ENCODE data around the gene SLC23A1.
"Not testable (repeated sequence)": the region's sequence is repeated elsewhere in the genome, so short reads cannot be mapped to it uniquely, and the experiment has no call there.

SLC23A1 gene

DNA sequence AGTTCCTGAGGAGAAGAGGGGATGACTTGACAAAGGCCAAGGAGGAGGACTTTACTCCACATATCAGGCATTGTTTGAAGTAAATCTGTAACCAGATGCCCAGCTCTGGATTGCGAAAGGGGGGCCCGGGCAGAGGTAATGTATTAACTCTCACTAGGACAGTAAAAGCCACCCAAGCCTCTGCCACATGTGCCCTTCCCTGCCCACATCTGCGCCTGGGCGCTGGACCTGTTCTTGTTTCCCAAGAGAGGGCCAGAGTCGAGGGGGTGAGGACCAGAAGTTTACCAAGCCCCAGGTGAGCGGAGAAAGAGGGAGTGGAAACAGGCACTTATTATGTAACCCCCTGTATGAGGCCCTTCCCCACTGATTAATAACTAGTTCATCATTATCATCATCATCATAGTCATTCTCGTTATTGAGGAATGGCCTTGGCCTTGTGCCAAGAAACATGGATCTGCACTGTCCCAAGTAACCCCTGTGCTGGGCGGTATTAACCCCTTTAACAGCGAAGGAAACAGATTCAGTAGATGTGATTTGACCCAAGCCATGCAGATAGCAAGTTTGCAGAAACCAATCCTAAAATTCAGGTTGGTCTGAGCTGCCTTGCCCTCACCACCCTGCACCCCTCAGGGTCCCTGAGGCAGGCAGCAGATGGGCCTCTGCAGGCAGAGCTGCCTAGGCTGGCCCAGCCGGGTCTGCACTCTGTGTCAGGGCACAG lies at the start of gene SLC23A1:
Gene SLC23A1, minus strand, starts transcription at position 23 of the 718 bp plus-strand sequence. CDS start 44 bp downstream, outside the sequence.
- DNase-seq (ENCODE audit: low spot score) = no peak

GRCh38 chr5:139431706-139432105 lies 48.6 kb upstream of the SLC23A1 start:
- no peak for DNase-seq (ENCODE audit: low spot score)

GRCh38 chr5:139430015-139430414 lies 46.9 kb upstream of the SLC23A1 start:
- DNase-seq (ENCODE audit: low spot score) = no peak

DNA sequence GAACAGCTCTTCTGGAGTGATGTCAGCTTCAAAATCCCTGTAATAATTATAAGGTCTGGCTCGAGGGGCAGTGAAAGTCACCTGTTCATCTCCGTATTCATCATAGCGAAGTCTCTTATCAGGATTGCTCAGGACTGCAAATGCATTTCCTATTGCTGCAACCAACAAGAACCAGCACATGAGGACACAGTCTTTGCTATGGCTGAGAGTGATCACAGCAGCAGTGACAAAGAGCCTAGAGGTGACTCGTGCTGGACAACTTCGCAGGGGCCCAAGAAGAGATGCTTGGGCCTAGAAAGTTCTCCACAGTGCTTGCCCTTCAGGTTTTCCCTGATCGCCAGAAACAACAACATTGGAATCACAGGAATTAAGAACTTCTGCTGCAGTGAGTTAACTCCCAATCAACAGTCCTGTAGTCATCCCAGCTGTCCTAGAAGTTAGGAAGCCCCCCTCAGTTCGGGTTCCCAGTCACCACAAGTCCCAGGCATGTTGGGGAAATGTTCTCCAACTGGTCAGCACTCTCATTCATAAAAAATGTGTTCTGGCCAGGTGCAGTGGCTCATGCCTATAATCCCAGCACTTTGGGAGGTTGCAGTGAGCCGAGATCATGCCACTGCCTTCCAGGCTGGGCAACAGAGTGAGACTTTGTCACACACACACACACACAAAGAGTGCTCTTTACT lies 43.2 kb upstream of the SLC23A1 start:
- no peak for DNase-seq (ENCODE audit: low spot score)

DNA sequence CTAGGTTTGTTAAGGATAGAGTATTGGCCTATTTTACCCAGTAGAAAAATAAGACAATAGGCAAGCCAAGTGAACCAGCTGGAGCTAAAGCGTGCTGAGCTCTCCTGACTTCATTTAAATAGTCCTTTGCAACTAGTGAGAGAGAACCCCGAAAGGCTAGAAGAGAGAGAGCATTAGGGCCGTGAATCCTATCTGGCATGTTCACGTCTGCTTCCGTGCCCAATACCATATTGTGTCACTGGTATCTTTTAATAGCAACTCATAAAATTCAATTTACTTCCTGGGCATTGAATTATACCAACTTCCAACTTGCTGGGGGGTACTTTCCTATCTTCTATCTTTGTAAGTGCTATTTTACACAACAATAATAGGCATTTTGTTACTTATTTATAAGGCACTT lies 42.4 kb upstream of the SLC23A1 start:
- no peak for DNase-seq (ENCODE audit: low spot score)

GRCh38 chr5:139422307-139422893 lies 39.3 kb upstream of the SLC23A1 start:
- DNase-seq (ENCODE audit: low spot score) = peak; percentile 89

DNA sequence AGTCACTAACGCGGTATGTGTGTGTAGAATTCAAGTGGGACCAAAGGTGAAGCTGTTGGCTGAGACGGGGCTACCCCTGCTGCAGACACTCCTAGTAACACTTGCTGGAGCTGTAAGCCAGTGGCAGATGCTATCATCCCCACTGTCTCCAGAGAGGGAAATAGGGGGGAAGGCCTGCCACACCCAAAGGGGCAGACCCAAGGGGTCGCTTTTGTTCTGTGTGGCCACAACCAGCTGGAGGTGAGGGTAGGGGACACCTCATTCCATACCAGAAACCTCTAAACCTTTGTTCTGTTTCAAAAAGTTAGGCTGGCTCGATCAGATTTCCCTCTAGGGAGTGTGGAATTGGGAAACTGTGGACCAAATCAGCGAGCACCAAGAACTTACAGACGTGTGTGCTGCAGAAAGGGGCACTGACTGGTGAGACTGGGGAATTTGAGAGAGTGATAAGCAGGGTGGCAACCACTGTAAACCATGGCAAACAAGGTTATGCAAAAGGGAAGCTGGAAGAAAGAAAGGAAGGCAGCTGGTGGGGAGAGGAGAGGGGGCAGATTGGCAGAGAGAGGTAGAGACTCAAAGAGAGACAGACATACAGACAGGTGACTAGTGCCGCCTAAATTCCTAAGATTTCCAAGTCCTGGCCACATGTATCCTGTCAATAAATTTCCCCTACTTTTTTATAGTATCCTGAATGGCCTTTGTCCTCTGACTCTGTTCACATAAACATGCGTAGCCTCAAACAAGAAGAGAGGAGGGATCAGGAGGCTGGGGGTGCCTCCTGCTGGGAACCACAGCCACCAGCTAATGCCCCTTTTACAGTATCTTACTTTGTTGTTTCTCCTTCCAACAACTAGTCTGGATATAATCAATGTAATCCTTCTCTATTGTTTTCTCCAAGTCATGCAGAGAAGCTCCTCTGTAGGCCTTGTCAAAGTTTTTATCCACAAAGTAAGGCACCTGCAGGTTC lies 36.4 kb upstream of the SLC23A1 start:
- no peak for DNase-seq (ENCODE audit: low spot score)

GRCh38 chr5:139418793-139419192 lies 35.7 kb upstream of the SLC23A1 start:
- no peak for DNase-seq (ENCODE audit: low spot score)

DNA sequence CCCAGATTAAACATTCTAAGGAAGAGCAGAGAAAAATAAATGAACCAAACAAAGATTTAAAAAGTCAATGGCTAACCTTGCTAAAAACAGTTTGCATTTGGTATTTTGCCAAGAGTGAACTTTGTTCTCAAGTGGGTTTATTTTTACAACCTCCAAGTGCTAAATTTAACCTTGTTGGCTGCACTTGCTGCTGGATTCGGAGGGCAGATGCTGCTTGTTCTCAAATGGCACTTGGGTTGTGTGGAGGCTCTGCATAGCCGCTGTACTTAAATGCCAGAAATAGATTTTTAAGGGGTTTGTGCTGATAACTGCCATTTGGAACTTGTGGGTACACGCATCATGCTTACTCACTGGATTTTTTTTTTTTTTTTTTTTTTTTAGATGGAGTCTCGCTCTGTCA lies 34.1 kb upstream of the SLC23A1 start:
- peak; percentile 50 for DNase-seq (ENCODE audit: low spot score)

- no peak for DNase-seq (ENCODE audit: low spot score)
Measured at GRCh38 chr5:139416651-139417050, 33.6 kb upstream of the SLC23A1 start.

GRCh38 chr5:139415869-139416268 lies 32.8 kb upstream of the SLC23A1 start:
- no peak for DNase-seq (ENCODE audit: low spot score)

DNA sequence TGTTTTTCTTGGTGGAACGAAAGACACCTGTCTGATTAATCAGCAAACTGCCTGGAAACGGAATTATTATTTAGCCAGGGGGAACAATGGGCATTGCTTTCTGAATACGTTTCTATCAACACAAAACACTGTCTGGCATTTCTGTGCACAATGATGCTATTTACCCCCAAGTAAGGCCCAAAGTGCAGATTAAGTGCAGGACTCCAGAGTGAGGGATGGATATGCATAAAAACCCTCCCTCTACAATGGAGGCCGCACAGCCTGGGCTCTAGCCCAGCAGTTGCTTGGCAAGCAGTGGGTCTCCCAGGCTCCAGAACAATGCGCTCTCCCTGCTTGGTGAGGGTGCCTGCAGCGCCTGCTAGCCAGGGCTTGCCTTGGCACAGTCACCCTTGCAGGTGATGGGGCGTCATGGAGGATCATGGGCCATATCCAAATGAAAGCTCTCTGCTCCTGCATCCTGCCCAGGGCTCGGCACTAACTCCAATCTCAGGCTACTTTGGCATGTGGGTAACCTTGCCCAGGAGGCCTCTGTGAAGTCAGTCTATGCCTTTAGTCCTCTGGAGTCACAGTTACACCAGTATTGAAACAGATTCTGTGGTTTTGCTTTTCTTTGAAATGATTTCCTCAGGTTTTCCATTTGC lies 32.2 kb upstream of the SLC23A1 start:
- no peak for DNase-seq (ENCODE audit: low spot score)

DNA sequence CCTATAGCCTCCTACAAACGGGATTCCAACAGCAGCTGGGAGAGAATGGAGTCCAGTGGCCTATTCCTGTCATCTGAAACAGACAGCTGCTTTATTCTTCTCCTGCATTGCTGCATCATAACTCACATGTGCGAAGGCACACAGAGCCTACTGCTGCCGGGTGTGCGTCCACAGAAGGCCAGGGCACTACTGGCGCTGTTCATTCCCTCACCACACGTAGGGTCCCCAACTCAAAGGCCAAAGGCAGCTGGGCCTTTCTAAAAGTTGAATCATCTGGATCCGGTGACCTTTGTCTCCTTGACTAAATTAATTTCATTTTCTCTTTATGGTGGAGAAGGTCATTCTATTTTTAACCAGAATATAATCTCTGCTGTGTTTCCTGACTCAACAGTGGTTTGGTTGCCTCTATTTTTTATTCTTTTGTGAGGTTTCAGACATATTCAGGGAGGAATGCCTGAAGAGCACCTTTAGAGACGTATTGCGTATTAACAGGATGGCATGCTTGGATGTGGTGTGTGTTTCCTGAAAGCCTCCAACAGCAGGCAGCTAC lies 31.6 kb upstream of the SLC23A1 start:
- no peak for DNase-seq (ENCODE audit: low spot score)

DNA sequence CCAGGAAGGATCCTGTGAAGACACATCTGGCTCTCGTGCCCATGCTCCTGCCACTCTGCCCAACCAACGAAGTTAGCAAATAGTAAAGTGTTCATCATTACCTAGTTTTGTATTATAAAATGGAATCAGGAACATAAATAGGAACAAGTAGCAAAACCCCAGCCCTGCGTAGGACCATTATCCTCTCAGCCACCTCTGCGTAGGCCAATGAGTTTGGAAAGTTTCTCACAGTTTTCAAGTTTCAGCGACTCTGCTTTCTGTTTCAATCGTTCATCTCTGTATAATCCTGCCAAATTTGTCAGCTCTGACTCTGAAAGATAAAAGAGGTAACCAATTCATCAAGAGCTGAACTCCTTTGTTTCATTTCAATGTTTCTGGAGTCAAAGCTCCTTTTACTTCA lies 30.9 kb upstream of the SLC23A1 start:
- no peak for DNase-seq (ENCODE audit: low spot score)

- no peak for DNase-seq (ENCODE audit: low spot score)
Measured at GRCh38 chr5:139413153-139413552, 30.1 kb upstream of the SLC23A1 start.

GRCh38 chr5:139410993-139411828 lies 28.1 kb upstream of the SLC23A1 start:
- no peak for DNase-seq (ENCODE audit: low spot score)

- no peak for DNase-seq (ENCODE audit: low spot score)
Measured at GRCh38 chr5:139410121-139410992, 27.3 kb upstream of the SLC23A1 start.

- DNase-seq (ENCODE audit: low spot score) = not testable (repeated sequence)
Measured at GRCh38 chr5:139409116-139409515, 26.0 kb upstream of the SLC23A1 start.

DNA sequence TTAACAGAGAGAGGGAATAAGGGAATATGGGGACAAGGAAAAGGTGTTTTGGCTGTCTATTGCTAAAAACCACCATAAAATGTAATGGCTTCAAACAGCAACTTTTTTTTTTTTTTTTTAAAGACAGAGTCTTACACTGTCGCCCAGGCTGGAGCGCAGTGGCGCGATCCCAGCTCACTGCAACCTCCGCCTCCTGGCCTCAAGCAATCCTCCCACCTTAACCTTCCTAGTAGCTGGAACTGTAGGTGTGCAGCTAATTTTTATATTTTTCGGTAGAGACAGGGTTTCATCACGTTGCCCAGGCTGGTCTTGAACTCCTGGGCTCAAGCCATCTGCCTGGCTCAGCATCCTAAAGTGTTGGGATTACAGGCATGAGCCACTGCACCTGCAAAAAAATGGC lies 25.1 kb upstream of the SLC23A1 start:
- no peak for DNase-seq (ENCODE audit: low spot score)

Measured in NAMALWA (cell line).